ELR (cell line): Measurements from ENCODE around the gene ACD.
A peak's percentile ranks its signal among the peaks of the same experiment; 100 is the strongest.
"Not testable (repeated sequence)": the region's sequence is repeated elsewhere in the genome, so short reads cannot be mapped to it uniquely, and the experiment has no call there.

Source experiments
- DNase-seq: peaks from one replicate; pipeline ENCODE4 v3.0.0-alpha.2; 2015; ENCODE audit warnings: low read depth

Gene ACD

GRCh38 chr16:67659675-67660563 lies at the start of gene ACD:
Gene ACD (minus strand): TSS chr16:67660260. CDS start chr16:67660220, 40 bp downstream.
- peak; percentile 92 for DNase-seq

- no peak for DNase-seq
Measured at GRCh38 chr16:67709050-67709449, 49.0 kb upstream of the ACD start.

DNA sequence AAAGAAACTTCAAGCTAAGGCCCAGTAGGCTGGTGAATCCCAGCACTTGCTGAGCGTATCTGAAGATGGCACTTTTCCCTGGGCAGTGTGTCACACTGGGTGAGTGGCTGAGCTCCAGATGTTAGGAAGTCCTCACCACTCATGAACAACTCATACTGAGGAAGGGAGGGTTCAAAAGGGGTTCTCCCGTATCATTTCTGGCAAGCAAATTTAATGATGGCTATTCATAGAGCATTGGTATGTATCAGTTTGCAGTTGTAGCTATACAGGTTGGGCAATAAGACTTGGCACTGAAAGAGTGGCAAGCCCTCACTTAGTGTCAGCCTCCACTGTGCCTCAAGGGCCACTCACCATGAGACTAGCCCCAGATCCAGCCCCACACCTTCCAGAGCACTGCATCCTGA lies 48.3 kb upstream of the ACD start:
- DNase-seq: peak; percentile 55

DNA sequence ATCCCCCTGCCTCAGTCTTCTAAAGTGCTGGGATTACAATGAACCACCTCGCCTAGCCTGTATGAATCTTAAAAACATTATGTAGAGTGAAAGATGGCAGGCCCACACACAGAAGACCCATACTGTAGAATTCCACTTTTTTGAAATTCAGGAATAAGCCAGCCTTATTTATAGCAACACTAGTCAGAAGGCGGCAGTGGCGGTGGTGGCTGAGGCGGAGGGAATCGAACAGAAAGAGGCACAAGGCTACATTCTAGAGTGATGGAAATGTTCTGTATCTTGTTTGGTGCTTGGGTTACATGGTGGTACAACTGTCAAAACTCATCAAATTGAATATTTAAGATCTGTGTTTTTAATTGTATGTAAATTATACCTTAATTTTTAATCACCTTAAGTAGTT lies 47.7 kb upstream of the ACD start:
- no peak for DNase-seq

- DNase-seq: no peak
Measured at GRCh38 chr16:67707210-67707609, 47.1 kb upstream of the ACD start.

DNA sequence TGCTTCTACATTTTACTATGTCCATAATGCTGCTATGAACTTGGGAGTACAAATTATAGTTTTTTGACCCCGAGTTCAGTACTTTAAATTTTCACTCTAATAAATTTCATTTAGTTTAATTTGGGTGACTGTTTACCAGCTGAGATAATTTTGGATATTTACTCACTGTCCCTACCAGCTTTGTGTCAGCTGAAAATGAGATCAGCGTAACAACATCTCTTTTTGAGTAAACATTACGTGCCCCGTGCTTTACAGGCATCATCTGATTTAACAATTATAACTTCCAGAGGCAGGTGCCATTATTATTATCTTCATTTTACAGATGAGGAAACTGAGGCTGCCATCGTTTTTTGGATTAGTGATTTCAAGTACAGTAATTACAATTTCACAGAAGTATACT lies 44.0 kb upstream of the ACD start:
- no peak for DNase-seq

DNA sequence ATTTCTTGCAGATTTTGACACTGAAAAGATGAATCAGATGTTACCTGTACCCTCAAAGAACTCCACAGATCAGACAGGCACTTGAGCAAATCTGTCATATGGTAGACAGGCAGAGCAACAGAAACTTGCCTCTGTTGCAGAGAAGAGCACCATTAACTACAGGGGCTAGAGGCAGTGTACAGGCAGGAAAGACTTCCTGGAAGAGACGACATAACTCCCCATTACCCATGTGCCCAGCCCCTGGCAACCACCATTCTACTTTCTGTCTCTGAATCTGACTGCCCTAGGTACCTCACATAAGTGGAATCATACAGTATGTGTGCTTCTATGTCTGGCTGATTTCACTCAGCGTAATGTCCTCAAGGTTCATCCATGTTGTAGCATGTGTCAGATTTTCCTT lies 43.6 kb upstream of the ACD start:
- no peak for DNase-seq

DNA sequence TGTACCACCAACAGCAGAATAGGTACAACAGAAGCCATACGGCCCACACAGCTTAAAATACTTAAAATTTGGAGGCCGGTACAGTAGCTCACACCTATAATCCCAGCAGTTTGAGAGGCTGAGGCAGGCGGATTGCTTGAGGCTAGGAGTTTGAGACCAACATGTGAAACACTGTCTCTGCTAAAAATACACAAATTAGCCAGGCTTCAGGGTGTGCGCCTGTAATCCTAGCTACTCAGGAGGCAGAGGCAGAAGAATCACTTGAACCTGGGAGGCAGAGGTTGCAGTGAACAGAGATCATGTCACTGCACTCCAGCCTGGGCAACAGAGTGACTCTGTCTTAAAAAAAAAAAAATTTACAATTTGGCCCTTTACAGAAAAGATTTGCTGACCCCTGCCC lies 42.1 kb upstream of the ACD start:
- DNase-seq: no peak

GRCh38 chr16:67701420-67701819 lies 41.4 kb upstream of the ACD start:
- DNase-seq: no peak

- DNase-seq: no peak
Measured at GRCh38 chr16:67699265-67699664, 39.2 kb upstream of the ACD start.

GRCh38 chr16:67697422-67698185 lies 37.5 kb upstream of the ACD start:
- no peak for DNase-seq

DNA sequence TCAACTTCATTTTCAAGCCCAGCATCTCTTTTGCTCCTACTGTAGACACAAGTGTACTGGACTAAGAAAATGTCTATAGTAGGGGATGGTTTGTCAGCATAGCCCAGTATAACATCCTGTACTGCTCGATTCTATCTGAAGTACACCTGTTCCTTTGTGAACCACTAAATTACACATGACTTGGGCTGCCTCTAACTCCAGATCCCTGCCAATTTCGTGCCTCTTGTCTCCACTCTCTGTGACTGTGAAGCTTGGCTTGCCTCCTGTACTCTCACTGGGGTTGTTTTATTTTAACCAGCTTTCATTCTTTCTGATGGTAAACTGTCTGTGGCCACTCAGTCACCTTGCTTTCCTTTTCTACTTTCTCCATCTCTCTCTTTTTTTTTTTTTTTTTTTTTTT lies 34.6 kb upstream of the ACD start:
- no peak for DNase-seq

DNA sequence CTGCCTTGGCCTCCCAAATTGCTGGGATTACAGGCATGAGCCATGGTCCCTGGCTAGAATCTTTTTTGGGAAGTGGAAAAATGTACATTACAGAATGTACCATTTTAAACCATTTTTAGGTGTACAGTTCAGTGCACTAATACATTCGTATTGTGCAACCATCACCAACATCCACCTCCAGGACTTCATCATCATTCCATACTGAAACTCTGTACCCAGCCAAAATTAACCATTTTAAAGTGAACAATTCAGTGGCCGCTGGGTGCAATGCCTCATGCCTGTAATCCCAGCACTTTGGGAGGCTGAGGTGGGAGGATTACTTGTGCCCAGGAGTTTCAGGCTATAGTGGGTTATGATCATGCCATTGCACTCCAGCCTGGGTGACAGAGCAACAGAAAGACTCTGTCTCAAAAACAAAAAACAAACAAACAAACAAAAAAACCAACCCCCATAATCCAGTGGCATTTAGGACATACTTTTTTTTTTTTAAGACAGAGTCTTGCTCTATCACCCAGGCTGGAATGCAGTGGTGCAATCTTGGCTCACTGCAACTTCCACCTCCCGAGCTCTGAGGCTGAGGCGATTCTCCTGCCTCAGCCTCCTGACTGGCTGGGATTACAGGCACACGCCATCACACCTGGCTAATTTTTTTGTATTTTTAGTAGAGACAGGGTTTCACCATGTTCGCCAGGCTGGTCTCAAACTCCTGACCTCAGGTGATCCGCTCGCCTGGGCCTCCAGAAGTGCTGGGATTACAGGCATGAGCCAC lies 33.6 kb upstream of the ACD start:
- DNase-seq: not testable (repeated sequence)

DNA sequence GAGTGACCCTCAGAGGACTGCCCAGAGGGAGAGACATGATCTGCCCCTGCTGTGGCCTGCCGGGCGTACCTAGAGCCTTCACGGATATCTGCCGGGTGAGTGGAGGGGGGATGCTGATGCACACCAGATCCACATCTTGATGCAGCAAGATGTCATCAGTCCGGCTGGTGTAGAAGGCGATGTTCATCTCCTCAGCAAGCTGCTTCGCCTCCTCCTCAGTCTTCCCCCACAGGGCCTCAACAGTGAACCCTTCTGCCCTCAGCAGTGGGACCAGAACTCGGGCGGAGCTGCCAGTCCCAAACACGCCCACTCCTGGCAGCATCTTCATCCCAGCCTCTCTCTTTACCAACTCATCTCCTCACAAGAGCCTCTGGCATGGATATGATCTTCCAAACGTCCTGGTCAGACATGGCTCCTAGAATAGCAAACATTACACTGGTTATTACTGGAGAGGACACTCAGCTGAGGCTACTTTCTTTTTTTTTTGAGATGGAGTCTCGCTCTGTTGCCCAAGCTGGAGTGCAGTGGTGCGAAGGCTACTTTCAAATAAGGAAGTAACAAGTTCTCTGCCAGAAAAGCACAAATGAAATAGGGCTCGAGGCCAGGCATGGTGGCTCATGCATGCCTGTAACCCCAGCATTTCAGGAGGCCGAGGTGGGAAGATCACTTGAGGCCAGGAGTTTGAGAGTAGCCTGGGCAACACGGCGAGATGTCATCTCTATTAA lies 25.5 kb upstream of the ACD start:
- no peak for DNase-seq

DNA sequence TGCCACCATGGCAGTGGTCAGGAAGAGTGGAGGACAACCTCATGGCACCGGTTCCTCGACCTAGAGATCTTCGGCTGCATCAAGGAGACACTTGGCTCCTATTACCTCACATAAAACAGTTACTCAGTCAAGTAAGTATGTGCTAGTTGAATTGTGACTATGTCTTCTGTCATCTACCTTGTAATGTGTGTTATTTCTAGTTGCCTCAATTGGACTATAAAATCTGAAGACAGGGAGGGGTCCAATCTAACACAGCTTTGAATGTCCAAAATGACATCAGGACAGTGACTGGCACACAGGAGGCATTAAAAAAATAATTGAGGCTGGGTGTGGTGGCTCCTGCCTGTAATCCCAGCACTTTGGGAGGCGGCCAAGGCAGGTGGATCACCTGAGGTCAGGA lies 23.7 kb upstream of the ACD start:
- DNase-seq: no peak

GRCh38 chr16:67679935-67680897 lies 20.2 kb upstream of the ACD start:
- DNase-seq: no peak

GRCh38 chr16:67678354-67679023 lies 18.4 kb upstream of the ACD start:
- no peak for DNase-seq

GRCh38 chr16:67677712-67678111 lies 17.7 kb upstream of the ACD start:
- DNase-seq: no peak

GRCh38 chr16:67676939-67677338 lies 16.9 kb upstream of the ACD start:
- DNase-seq: no peak

GRCh38 chr16:67676516-67676915 lies 16.5 kb upstream of the ACD start:
- no peak for DNase-seq
